ENCODE data around the gene VPS51. TPM values are rescaled to one million over a fixed set of nuclear protein-coding genes. Genes with fewer than 3 reads are reported as not detected.
A peak's percentile ranks its signal among the peaks of the same experiment; 100 is the strongest.

VPS51 gene
- total and polyA plus RNA-seq, 2 of the 13 experiments (the other 11 are each of a cell fraction or from before 2014, with no cell fraction given) = 76.3 to 90.6 TPM

DNA sequence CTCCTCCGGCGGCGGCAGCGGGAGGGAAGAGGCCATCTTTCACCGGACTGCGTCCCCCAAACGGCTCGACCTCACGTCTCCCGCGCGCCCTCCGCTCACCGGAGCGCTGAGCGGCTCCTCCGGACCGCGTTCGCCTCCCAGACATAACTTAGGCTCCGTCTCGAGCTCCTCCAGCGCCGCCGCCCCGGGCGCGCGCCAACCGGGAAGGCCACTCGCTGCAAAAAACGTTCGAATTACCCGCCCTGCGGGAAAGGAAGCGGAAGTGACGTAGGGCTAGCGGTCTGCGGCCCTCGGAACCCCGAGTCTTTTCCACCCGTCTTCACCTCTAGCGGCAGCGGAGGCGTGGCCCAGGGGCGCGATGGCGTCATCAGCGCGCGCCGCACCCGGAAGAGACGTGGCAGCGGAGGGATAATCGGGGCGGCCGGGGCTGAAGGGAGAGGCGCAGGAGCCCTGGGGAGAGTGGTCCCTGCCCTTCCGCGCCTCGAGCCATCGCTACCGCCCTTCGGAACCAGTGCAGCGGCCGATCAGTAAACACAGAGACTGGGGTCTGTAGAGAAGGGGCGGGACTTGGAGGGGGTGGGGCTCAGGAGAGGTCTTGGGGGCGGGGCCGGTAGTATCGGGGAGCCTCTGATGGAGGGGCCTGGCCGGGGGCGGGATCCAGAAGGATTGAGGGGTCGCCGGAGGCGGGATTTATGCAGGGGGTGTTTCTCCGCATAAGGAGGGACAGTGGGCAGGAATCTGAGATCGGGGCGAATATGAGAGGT is 12.0 kb upstream of the VPS51 start, which contains the start of the genes CDCA5 and ZFPL1 (continued):
- TF ChIP-seq, protein P1, sequence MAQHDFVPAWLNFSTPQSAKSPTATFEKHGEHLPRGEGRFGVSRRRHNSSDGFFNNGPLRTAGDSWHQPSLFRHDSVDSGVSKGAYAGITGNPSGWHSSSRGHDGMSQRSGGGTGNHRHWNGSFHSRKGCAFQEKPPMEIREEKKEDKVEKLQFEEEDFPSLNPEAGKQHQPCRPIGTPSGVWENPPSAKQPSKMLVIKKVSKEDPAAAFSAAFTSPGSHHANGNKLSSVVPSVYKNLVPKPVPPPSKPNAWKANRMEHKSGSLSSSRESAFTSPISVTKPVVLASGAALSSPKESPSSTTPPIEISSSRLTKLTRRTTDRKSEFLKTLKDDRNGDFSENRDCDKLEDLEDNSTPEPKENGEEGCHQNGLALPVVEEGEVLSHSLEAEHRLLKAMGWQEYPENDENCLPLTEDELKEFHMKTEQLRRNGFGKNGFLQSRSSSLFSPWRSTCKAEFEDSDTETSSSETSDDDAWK (CRISPR knock-in tag; IDR thresholded peaks at IDR 0.05) = no peak
- TF ChIP-seq, protein P2, sequence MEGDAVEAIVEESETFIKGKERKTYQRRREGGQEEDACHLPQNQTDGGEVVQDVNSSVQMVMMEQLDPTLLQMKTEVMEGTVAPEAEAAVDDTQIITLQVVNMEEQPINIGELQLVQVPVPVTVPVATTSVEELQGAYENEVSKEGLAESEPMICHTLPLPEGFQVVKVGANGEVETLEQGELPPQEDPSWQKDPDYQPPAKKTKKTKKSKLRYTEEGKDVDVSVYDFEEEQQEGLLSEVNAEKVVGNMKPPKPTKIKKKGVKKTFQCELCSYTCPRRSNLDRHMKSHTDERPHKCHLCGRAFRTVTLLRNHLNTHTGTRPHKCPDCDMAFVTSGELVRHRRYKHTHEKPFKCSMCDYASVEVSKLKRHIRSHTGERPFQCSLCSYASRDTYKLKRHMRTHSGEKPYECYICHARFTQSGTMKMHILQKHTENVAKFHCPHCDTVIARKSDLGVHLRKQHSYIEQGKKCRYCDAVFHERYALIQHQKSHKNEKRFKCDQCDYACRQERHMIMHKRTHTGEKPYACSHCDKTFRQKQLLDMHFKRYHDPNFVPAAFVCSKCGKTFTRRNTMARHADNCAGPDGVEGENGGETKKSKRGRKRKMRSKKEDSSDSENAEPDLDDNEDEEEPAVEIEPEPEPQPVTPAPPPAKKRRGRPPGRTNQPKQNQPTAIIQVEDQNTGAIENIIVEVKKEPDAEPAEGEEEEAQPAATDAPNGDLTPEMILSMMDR (CRISPR knock-in tag; IDR thresholded peaks at IDR 0.05) = peak; percentile 32
- TF ChIP-seq SRY (CRISPR knock-in tag; IDR thresholded peaks at IDR 0.05) = no peak; the same call in 1 of the 2 replicates
- 0 out of 2 replicates have a peak, but pooled peaks have one; percentile 36 for TF ChIP-seq ZBTB7A (CRISPR knock-in tag; IDR thresholded peaks at IDR 0.05)
- no peak for TF ChIP-seq PREB (CRISPR knock-in tag; IDR thresholded peaks at IDR 0.05)
- TF ChIP-seq, protein P3, sequence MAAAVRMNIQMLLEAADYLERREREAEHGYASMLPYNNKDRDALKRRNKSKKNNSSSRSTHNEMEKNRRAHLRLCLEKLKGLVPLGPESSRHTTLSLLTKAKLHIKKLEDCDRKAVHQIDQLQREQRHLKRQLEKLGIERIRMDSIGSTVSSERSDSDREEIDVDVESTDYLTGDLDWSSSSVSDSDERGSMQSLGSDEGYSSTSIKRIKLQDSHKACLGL (CRISPR knock-in tag; IDR thresholded peaks at IDR 0.05) = peak; percentile 82
- TF ChIP-seq, protein P4, sequence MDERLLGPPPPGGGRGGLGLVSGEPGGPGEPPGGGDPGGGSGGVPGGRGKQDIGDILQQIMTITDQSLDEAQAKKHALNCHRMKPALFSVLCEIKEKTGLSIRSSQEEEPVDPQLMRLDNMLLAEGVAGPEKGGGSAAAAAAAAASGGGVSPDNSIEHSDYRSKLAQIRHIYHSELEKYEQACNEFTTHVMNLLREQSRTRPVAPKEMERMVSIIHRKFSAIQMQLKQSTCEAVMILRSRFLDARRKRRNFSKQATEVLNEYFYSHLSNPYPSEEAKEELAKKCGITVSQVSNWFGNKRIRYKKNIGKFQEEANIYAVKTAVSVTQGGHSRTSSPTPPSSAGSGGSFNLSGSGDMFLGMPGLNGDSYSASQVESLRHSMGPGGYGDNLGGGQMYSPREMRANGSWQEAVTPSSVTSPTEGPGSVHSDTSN (CRISPR knock-in tag; IDR thresholded peaks at IDR 0.05) = no peak
- TF ChIP-seq ZMYM4 (CRISPR knock-in tag; IDR thresholded peaks at IDR 0.05) = peak; percentile 90
- TF ChIP-seq ZNF772 (CRISPR knock-in tag; IDR thresholded peaks at IDR 0.05) = no peak; the same call in 1 of the 2 replicates
- TF ChIP-seq ZNF124 (CRISPR knock-in tag; IDR thresholded peaks at IDR 0.05) = peak; percentile 53
- TF ChIP-seq CSRNP2 (CRISPR knock-in tag; conservative IDR thresholded peaks at IDR 0.05; ENCODE audit: low read depth) = peak; percentile 68; the same call in 1 of the 2 replicates
- peak; percentile 56; the same call in 1 of the 2 replicates for TF ChIP-seq ZNF607 (CRISPR knock-in tag; IDR thresholded peaks at IDR 0.05; ENCODE audit: borderline replicate concordance)
- peak; percentile 81 for TF ChIP-seq HIVEP1 (CRISPR knock-in tag; IDR thresholded peaks at IDR 0.05)
- TF ChIP-seq FOXP4 (CRISPR knock-in tag; IDR thresholded peaks at IDR 0.05) = peak; percentile 41; the same call in 1 of the 2 replicates
- peak; percentile 65 for TF ChIP-seq MNT (IDR thresholded peaks at IDR 0.05)
- TF ChIP-seq ZZZ3 (CRISPR knock-in tag; IDR thresholded peaks at IDR 0.05; ENCODE audit: borderline replicate concordance) = peak; percentile 92; the same call in 1 of the 2 replicates
